ENCODE results near the gene MAT1A.

DNA sequence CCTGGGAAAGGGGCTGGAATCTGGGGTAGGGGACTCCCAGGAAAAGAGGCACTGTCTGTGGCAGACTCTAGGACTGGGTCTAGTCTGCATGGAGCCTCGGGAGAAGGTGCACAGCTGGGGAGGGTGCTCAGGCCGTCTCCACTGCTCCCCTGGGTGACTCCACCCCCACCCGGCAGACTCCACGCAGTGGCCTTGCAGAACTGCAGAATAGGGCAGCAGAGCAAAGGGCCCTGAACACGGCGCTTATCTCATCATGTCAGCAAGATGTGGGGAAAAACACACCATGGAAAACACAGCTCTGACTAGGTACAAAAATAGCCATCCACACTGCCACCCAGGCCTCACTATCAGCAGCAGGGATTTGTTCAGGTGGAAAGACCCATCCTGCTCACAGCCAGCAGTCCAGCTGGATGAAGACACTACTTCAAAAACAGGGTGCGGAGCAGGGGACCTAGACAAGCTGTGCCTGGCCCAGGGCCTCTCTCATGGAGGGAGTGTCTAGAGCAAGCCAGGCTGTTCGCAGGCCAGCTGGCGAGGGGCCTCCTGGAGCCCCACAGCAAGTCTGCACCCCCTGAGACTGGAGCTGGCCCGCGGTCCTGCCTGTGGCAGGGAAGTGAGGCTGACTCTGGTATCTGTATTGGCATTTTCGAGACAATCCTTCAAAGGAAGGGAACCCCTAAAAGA lies 11.7 kb downstream of the MAT1A start:
- TF ChIP-seq JUN (CRISPR knock-in tag; IDR thresholded peaks at IDR 0.05) = no peak
- TF ChIP-seq, protein P1, sequence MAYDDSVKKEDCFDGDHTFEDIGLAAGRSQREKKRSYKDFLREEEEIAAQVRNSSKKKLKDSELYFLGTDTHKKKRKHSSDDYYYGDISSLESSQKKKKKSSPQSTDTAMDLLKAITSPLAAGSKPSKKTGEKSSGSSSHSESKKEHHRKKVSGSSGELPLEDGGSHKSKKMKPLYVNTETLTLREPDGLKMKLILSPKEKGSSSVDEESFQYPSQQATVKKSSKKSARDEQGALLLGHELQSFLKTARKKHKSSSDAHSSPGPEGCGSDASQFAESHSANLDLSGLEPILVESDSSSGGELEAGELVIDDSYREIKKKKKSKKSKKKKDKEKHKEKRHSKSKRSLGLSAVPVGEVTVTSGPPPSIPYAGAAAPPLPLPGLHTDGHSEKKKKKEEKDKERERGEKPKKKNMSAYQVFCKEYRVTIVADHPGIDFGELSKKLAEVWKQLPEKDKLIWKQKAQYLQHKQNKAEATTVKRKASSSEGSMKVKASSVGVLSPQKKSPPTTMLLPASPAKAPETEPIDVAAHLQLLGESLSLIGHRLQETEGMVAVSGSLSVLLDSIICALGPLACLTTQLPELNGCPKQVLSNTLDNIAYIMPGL (CRISPR knock-in tag; IDR thresholded peaks at IDR 0.05) = no peak
- no peak for TF ChIP-seq NR3C1 (CRISPR knock-in tag; conservative IDR thresholded peaks at IDR 0.05; ENCODE audit: low read depth)
- TF ChIP-seq, protein P2, sequence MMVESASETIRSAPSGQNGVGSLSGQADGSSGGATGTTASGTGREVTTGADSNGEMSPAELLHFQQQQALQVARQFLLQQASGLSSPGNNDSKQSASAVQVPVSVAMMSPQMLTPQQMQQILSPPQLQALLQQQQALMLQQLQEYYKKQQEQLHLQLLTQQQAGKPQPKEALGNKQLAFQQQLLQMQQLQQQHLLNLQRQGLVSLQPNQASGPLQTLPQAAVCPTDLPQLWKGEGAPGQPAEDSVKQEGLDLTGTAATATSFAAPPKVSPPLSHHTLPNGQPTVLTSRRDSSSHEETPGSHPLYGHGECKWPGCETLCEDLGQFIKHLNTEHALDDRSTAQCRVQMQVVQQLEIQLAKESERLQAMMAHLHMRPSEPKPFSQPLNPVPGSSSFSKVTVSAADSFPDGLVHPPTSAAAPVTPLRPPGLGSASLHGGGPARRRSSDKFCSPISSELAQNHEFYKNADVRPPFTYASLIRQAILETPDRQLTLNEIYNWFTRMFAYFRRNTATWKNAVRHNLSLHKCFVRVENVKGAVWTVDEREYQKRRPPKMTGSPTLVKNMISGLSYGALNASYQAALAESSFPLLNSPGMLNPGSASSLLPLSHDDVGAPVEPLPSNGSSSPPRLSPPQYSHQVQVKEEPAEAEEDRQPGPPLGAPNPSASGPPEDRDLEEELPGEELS (CRISPR knock-in tag; IDR thresholded peaks at IDR 0.05) = no peak
- TF ChIP-seq, protein P3, sequence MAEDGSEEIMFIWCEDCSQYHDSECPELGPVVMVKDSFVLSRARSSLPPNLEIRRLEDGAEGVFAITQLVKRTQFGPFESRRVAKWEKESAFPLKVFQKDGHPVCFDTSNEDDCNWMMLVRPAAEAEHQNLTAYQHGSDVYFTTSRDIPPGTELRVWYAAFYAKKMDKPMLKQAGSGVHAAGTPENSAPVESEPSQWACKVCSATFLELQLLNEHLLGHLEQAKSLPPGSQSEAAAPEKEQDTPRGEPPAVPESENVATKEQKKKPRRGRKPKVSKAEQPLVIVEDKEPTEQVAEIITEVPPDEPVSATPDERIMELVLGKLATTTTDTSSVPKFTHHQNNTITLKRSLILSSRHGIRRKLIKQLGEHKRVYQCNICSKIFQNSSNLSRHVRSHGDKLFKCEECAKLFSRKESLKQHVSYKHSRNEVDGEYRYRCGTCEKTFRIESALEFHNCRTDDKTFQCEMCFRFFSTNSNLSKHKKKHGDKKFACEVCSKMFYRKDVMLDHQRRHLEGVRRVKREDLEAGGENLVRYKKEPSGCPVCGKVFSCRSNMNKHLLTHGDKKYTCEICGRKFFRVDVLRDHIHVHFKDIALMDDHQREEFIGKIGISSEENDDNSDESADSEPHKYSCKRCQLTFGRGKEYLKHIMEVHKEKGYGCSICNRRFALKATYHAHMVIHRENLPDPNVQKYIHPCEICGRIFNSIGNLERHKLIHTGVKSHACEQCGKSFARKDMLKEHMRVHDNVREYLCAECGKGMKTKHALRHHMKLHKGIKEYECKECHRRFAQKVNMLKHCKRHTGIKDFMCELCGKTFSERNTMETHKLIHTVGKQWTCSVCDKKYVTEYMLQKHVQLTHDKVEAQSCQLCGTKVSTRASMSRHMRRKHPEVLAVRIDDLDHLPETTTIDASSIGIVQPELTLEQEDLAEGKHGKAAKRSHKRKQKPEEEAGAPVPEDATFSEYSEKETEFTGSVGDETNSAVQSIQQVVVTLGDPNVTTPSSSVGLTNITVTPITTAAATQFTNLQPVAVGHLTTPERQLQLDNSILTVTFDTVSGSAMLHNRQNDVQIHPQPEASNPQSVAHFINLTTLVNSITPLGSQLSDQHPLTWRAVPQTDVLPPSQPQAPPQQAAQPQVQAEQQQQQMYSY (CRISPR knock-in tag; IDR thresholded peaks at IDR 0.05) = no peak
- no peak for TF ChIP-seq TCF7 (CRISPR knock-in tag; IDR thresholded peaks at IDR 0.05; ENCODE audit: low read depth)
- TF ChIP-seq, protein P4, sequence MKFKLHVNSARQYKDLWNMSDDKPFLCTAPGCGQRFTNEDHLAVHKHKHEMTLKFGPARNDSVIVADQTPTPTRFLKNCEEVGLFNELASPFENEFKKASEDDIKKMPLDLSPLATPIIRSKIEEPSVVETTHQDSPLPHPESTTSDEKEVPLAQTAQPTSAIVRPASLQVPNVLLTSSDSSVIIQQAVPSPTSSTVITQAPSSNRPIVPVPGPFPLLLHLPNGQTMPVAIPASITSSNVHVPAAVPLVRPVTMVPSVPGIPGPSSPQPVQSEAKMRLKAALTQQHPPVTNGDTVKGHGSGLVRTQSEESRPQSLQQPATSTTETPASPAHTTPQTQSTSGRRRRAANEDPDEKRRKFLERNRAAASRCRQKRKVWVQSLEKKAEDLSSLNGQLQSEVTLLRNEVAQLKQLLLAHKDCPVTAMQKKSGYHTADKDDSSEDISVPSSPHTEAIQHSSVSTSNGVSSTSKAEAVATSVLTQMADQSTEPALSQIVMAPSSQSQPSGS (CRISPR knock-in tag; IDR thresholded peaks at IDR 0.05; ENCODE audit: borderline replicate concordance, low read depth) = no peak
- TF ChIP-seq, protein P5, sequence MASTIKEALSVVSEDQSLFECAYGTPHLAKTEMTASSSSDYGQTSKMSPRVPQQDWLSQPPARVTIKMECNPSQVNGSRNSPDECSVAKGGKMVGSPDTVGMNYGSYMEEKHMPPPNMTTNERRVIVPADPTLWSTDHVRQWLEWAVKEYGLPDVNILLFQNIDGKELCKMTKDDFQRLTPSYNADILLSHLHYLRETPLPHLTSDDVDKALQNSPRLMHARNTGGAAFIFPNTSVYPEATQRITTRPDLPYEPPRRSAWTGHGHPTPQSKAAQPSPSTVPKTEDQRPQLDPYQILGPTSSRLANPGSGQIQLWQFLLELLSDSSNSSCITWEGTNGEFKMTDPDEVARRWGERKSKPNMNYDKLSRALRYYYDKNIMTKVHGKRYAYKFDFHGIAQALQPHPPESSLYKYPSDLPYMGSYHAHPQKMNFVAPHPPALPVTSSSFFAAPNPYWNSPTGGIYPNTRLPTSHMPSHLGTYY (CRISPR knock-in tag; IDR thresholded peaks at IDR 0.05) = no peak
- TF ChIP-seq, protein P6, sequence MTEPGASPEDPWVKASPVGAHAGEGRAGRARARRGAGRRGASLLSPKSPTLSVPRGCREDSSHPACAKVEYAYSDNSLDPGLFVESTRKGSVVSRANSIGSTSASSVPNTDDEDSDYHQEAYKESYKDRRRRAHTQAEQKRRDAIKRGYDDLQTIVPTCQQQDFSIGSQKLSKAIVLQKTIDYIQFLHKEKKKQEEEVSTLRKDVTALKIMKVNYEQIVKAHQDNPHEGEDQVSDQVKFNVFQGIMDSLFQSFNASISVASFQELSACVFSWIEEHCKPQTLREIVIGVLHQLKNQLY (CRISPR knock-in tag; IDR thresholded peaks at IDR 0.05) = no peak
- TF ChIP-seq, protein P7, sequence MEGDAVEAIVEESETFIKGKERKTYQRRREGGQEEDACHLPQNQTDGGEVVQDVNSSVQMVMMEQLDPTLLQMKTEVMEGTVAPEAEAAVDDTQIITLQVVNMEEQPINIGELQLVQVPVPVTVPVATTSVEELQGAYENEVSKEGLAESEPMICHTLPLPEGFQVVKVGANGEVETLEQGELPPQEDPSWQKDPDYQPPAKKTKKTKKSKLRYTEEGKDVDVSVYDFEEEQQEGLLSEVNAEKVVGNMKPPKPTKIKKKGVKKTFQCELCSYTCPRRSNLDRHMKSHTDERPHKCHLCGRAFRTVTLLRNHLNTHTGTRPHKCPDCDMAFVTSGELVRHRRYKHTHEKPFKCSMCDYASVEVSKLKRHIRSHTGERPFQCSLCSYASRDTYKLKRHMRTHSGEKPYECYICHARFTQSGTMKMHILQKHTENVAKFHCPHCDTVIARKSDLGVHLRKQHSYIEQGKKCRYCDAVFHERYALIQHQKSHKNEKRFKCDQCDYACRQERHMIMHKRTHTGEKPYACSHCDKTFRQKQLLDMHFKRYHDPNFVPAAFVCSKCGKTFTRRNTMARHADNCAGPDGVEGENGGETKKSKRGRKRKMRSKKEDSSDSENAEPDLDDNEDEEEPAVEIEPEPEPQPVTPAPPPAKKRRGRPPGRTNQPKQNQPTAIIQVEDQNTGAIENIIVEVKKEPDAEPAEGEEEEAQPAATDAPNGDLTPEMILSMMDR (IDR thresholded peaks at IDR 0.05) = no peak
- TF ChIP-seq, protein P8, sequence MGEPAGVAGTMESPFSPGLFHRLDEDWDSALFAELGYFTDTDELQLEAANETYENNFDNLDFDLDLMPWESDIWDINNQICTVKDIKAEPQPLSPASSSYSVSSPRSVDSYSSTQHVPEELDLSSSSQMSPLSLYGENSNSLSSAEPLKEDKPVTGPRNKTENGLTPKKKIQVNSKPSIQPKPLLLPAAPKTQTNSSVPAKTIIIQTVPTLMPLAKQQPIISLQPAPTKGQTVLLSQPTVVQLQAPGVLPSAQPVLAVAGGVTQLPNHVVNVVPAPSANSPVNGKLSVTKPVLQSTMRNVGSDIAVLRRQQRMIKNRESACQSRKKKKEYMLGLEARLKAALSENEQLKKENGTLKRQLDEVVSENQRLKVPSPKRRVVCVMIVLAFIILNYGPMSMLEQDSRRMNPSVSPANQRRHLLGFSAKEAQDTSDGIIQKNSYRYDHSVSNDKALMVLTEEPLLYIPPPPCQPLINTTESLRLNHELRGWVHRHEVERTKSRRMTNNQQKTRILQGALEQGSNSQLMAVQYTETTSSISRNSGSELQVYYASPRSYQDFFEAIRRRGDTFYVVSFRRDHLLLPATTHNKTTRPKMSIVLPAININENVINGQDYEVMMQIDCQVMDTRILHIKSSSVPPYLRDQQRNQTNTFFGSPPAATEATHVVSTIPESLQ (CRISPR knock-in tag; IDR thresholded peaks at IDR 0.05) = no peak
- TF ChIP-seq RELA (CRISPR knock-in tag; IDR thresholded peaks at IDR 0.05; ENCODE audit: borderline replicate concordance) = no peak

Data from WTC11 (cell line).